Activated CD4-positive, alpha-beta T cell treated with anti-CD3 and anti-CD28 coated beads, Interleukin-2, amount 50 U/mL, for 16 hours (primary cell): Measurements from ENCODE around the gene PRKD3.

Experiments used
- DNase-seq: peaks from one replicate; pipeline ENCODE4 v3.0.0-alpha.2; 2020

PRKD3 gene

GRCh38 chr2:37324786-37325624 is at the start of gene PRKD3:
PRKD3 (minus strand) TSS chr2:37324833; CDS start chr2:37316524, 8,309 bp downstream.
- DNase-seq: peak; percentile 50

DNA sequence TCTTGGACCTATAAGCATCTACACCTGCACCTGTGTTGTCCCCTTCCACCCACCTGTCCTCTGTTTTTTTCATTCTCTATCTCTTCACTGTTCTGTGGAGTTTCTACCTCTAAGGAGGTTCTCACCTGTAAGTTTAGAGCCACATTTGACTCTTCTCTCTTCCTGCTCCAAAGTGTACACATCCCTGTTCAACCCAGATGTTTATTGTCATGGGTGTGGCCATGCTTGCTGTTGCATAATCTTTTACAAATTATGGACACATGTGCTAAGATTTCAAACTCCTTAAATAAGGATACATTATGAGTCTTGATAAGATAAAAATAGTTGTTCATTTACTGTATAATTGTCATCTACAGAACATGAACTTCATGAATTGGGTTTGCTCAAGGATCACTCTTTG is 47.4 kb upstream of the PRKD3 start:
- DNase-seq: no peak

DNA sequence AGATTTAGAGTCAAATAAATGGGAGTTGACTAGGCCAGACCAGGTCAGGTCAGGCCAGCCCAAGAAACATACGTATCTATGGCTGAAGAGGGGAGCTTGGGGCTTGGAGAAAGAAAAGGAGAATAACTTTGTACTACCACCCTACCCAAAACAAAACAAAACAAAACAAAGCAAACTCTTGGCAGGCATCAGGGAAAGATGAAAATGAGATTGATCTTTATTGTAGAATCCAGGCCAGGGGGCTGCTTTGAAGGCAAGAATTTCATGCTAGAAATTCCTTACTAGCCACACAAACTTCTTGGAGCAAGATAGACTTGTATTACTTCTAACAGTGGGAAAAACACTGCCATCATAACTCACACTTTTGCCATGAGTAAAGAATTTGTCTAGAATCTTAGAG is 46.0 kb upstream of the PRKD3 start:
- no peak for DNase-seq

GRCh38 chr2:37367984-37368383 is 43.4 kb upstream of the PRKD3 start:
- DNase-seq: no peak

- DNase-seq: no peak
Measured at GRCh38 chr2:37367310-37367709, 42.7 kb upstream of the PRKD3 start.

DNA sequence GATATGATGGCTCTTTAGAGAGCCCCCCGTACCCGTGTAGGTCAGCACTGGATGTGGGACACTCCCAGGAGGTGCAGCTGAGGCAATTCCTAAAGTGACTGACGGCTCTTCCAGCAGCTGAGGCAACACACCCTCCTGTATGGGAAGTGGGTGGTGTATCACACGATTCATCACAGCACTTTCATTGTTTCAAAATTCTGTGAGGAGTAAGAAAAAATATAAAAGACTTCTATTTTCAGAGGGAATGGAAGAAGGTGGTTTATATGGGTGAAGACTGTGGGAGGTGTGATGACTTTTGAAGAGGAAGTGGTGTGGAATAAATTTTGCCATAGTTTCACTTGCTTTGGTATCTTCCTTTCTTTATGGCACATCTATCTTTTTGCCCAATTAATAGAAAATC is 42.1 kb upstream of the PRKD3 start:
- peak; percentile 28 for DNase-seq

DNA sequence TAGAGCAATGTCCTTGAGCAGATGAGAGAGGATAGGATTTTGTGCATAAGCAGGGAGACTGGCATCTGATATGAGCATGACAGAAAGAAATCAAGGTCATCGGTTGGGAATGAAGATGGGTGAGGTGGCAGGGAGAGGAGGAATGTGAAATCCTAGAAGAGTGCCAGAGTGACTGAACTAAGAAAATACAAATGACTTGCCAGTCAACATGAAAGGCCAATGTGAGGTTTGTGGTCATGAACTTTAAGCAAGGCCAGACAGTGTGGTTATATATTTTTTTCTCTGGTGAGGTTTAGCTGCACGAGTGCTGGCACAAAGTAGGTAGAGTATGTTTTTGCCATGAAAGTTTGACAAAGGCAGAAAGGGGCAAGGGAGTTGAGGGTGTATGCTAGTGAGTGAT is 41.0 kb upstream of the PRKD3 start:
- peak; percentile 55 for DNase-seq

- no peak for DNase-seq
Measured at GRCh38 chr2:37364351-37364750, 39.7 kb upstream of the PRKD3 start.

GRCh38 chr2:37361994-37362698 is 37.5 kb upstream of the PRKD3 start:
- no peak for DNase-seq

DNA sequence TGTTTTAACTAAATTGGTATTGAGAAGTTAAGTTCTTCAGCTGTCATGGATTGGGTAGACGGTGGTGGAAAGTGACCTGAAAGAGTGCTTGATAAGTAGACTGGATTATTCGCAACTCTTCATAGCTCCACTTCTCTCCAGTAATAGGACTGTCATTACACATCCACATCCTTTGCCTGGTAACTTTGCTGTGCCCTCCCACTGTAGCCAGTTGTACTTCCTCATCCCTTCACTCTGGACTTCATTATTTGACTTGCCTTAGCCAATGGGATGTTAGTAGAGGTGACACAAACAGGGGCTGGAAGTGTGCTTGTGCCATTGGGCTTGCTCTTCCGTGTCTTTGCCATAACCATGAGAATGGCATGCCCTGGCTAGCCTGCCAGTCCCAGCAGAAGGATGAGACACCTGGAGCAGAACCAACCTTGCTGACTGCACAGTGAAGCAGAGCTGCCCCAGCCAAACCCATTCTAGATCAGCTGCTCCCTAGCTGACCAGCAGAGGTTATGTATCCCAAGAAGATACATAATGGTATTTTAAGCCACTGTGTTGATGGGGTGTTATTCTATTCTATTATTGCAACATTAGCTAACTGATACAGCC is 36.7 kb upstream of the PRKD3 start:
- no peak for DNase-seq

- DNase-seq: no peak
Measured at GRCh38 chr2:37358466-37358865, 33.8 kb upstream of the PRKD3 start.

DNA sequence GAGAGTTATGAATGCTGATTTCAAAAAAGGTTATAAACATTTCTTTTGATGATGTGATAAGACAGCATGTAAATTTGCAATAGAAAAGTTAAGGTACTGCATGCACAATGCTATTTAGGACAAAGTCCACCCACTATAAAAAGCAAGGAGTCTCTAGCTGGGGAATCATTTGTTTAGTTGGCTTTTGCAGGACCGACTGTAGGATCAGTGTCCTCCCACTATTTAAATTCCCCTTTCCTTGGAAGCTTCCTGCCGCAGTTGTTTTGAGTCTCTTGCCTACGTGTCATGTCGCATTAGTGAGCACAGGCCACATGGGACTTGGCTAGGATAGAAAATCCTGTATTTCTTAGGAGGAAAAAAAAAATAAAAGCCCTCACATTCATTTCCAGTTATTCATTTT is 32.9 kb upstream of the PRKD3 start:
- no peak for DNase-seq

DNA sequence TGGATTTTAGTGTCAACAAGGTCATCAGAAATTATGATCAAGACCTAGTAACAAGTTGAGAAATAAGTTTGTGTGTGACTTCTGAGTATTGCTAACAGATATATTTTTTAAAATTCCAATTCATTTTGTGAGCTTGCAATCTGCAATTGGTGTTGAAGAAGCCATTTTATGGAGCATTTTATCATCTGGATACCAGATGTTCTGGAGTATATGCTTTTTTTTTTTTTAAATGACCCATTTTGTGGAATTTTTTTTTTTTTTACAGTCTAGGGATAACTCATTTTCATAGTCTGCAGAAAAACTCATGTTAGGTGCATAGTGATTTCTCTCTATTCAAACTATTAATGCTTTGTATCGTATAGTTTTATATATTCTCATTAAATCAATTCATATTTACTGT is 32.4 kb upstream of the PRKD3 start:
- DNase-seq: no peak

GRCh38 chr2:37356299-37356698 is 31.7 kb upstream of the PRKD3 start:
- DNase-seq: no peak

DNA sequence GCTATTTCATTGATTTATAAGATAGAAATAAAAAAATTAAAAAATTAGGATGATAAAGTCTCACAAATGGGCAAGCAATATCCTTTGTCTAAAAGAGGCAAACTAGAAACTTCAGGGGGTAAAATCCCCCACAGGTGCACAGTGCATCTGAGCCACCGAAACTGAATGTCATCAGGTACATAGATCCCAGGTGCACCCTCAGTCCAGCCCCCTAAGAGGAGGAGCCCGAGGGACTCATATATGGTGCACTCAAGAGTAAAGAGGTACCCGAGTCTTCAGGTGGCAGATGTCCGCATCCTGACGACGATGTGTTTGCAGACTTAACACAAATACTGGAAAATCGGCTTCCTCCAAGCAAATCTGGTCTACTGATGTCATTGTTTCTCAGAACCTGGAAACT is 31.1 kb upstream of the PRKD3 start:
- no peak for DNase-seq

DNA sequence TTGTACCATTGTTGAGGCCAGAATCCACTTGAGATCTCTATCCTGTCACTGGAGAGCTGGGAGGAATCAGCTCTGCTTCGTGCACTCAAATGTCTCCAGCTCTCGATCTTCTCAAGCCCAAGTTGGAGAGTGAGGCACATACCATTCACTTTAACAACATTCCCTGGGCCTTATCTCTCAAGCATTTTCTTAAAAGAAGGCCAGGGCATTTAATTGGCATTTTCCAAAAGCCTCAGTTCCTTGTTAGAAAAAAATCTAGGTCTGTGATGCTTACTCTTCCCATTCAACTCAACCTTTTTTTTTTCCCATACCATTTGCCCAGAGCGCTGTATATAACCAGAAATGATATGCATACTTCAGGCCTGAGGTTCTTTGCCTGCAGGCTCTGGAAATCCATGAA is 29.9 kb upstream of the PRKD3 start:
- DNase-seq: no peak

- no peak for DNase-seq
Measured at GRCh38 chr2:37350034-37350433, 25.4 kb upstream of the PRKD3 start.

DNA sequence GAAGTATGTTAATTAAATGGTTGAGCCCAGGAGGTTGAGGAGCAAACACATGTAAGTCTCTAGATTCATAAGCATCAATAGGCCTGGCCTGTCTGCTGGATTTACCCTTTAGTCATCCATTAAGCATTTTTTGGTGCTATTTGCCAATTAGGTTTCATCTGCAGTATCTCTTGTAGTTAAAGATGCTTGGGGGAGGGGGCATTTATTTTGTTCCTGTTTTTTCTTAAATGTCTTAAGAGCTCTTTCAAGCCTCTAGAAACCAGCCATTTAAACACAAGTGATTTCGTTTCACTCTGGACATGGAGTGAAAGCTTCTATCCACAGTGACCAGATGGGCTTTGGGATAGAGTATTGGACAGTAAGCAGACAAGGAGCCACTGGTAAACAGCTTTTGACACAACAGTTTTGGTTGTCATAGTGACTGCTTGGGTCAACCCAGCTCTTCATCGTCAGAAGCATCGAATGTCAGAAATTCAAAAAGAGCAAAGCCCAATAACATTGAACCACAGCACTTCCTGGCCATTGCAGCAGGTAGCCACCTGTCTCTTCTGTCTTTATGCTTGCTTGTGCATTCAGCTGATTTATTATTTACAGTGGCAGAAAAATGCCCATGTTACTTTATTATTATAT is 24.7 kb upstream of the PRKD3 start:
- no peak for DNase-seq

DNA sequence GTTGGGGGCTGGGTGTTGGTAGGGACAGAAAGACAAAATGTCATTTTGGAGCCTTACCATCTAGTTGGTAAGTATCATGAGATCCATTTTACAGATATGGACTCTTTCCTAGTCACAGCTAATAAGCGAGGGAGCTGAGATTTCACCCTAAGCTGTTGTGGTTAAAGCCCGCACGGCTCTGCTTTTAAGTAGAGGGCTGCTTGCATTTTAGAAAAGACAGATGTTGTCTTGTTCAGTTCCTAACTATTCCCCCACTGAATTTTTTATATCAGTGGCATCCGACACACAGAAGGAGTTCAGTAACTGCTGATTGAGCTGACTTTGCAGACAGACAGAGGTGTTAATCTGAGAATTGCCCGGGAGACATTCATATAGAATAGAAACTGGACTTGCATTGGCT is 23.5 kb upstream of the PRKD3 start:
- no peak for DNase-seq

DNA sequence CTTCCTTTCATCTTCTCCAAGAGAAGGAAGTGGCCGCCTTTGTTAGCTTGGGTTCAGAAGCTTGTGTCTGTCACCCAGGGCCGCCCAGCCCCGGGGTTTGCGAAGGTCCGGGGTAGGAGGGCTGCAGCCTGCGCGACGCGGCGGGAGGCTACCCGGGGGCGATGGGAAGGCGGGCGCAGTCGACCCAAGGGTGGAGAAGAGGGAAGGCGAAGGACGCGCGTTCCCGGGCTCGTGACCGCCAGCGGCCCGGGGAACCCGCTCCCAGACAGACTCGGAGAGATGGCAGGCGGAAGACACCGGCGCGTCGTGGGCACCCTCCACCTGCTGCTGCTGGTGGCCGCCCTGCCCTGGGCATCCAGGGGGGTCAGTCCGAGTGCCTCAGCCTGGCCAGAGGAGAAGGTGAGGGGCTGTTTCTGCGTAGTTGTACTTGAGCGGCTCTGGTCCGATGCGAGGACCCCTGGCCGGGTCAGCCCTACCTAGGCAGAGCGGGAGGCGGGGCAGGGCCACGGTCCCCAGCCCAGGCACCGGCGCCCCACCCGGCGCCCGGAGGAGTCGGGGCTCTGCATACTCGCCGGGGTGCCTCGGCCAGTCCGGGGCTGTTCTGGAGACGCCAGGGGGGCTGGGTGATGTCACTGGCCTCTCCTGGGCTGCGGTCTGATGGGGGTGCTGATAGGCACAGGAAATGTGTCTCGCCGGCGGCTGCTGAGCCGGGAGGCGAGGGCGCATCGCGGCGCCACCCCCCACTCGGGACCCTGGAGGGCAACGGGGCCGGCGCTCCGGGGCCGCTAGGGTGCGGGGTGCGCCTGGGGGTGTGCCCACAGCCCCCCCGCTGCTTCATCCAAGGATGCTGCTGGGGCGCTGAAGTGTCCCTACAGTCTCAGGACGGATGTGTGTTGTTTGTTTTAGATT is 20.1 kb upstream of the PRKD3 start, which contains the start of gene QPCT:
TSS of gene QPCT (plus strand) at position 178 of the 909 bp plus-strand sequence. CDS start at position 280, 102 bp downstream.
- peak; percentile 20 for DNase-seq

DNA sequence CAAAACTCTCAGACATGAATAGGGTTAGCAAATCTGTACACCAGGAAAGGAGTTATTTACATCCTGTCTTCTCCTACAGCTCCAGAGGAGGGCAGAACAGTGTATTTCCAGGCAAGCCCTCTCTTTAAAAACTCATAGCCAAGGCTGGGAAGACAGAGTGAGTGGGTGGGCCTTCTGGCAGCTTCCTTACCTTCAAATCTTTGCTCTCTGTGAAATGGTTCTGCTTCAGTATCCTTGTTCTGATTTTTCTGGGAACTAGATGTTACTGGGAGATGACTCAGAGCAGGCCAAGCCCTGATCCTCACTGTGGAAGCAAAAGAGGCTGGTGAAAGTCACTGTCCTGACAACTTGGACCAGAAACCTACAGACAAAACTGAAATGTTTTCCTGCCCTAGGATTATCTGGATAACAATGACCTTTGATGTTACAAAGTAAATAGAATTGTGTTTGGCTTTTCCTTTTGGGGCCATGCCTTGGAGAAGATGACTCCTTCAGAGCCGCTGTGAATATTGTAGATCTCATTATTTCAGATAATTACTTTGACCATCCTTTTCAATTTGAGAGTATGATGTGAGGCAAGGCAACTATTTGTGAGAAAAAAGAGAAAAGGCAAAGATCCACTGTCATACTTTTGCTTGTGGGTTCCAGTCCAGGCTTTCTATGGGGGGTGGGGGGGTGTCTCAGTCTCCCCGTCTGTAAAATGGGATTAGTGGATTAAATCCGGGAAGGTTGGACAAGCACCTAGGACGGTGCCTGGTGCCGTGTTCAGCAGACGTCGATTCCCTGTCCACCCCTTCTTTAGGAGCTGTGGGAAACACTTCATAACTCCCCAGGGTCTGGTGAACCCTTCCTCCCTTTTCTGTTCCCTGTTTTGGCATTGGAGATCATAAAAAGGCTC is 19.2 kb upstream of the PRKD3 start:
- DNase-seq: no peak
